Breast epithelium (tissue), 4 donors: ENCODE measurements around the gene ECT2L. TPM values are rescaled to one million over a fixed set of nuclear protein-coding genes. Genes with fewer than 3 reads are reported as not detected.

Experiments used
- DNase-seq, 2 donors: peaks; one replicate each; pipeline ENCODE4 v3.0.0-alpha.2; 2019; ENCODE audit warnings: low spot score in 2 of 2
- H3K27ac ChIP-seq, 2 donors: fragments of 200-600 bp; sonication (generic) in 1 of 2; one replicate each; pipeline ENCODE4 v1.5.1; 2016 to 2019; ENCODE audit warnings: mild to moderate bottlenecking in 1 of 2
- H3K27me3 ChIP-seq, 2 donors: fragments of 200-600 bp; sonication (generic) in 1 of 2; one replicate each; pipeline versions ENCODE4 v1.5.1 to v1.6.0; 2017 to 2019; ENCODE audit warnings: control low read depth in 1 of 2, mild to moderate bottlenecking in 1 of 2
- H3K36me3 ChIP-seq: fragments of 200-600 bp; one replicate; pipeline ENCODE4 v1.5.1; 2019
- H3K4me1 ChIP-seq, 2 donors: fragments of 200-600 bp; sonication (generic); one replicate each; pipeline ENCODE4 v1.5.1; 2016 to 2019; ENCODE audit warnings: control low read depth in 1 of 2
- H3K4me3 ChIP-seq, 3 donors: fragments of 200-600 bp; sonication (generic); 1 replicate in 2 of 3; 2 replicates in 1 of 3; pipeline ENCODE4 v1.5.1; 2016 to 2019; ENCODE audit warnings: mild to moderate bottlenecking in 3 of 3, moderate library complexity in 2 of 3
- H3K9me3 ChIP-seq, 2 donors: fragments of 200-600 bp; sonication (generic) in 1 of 2; one replicate each; pipeline ENCODE4 v1.5.1; 2016 to 2019; ENCODE audit warnings: control low read depth in 1 of 2
- POLR2A ChIP-seq: fragments of 450-650 bp; IDR thresholded peaks from one replicate; pipeline ENCODE4 v1.6.1; 2016; ENCODE audit warnings: antibody characterized with exemption, mild to moderate bottlenecking, moderate library complexity
- POLR2AphosphoS5 ChIP-seq, 3 donors: sonication (generic); formaldehyde crosslinking; IDR thresholded peaks; one replicate each; pipeline ENCODE4 v1.6.1; 2017; ENCODE audit warnings: antibody characterized with exemption in 3 of 3
- intact Hi-C: fragments of 100-400 bp; cut with DNase I; formaldehyde crosslinking; loops from one replicate; pipeline ENCODE4 v1.15.1; 2023; ENCODE audit warnings: low total_unique reads
- total RNA-seq, 3 donors: library from RNA; depleted of rRNA; stranded (reverse); fragments of >200 nt; gene quantifications; one replicate each; pipeline ENCODE4 v1.1.0, GENCODE V29; 2016
- TF ChIP-seq, protein P1 (sequence below), 3 donors: fragments of 450-650 bp; IDR thresholded peaks; one replicate each; pipeline ENCODE4 v1.5.1; 2016 to 2017; ENCODE audit warnings: antibody characterized with exemption in 3 of 3, mild to moderate bottlenecking in 3 of 3, moderate library complexity in 3 of 3

Gene ECT2L
- total RNA-seq, 3 donors from 2014 or later, result 0.15 to 0.33 (median 0.16) TPM

- no peaks in the 10 kb centered on the region for H3K27me3 ChIP-seq
- no peaks in the 10 kb centered on the region for H3K9me3 ChIP-seq
- H3K4me3 ChIP-seq, result no peak overlapping the region
- no peaks in the 10 kb centered on the region for H3K4me1 ChIP-seq
- DNase-seq, result no peak
- TF ChIP-seq, protein P1, sequence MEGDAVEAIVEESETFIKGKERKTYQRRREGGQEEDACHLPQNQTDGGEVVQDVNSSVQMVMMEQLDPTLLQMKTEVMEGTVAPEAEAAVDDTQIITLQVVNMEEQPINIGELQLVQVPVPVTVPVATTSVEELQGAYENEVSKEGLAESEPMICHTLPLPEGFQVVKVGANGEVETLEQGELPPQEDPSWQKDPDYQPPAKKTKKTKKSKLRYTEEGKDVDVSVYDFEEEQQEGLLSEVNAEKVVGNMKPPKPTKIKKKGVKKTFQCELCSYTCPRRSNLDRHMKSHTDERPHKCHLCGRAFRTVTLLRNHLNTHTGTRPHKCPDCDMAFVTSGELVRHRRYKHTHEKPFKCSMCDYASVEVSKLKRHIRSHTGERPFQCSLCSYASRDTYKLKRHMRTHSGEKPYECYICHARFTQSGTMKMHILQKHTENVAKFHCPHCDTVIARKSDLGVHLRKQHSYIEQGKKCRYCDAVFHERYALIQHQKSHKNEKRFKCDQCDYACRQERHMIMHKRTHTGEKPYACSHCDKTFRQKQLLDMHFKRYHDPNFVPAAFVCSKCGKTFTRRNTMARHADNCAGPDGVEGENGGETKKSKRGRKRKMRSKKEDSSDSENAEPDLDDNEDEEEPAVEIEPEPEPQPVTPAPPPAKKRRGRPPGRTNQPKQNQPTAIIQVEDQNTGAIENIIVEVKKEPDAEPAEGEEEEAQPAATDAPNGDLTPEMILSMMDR (IDR thresholded peaks at IDR 0.05), result no peak
- no peak for TF ChIP-seq POLR2AphosphoS5 (IDR thresholded peaks at IDR 0.05)
- TF ChIP-seq POLR2A, result no peak
- no peak overlapping the region for H3K27ac ChIP-seq
- H3K36me3 ChIP-seq, result no peaks in the 10 kb centered on the region
- intact Hi-C loops, result no loop called here
Measured at GRCh38 chr6:138944412-138944811, 148.5 kb downstream of the ECT2L start.

- DNase-seq, result no peak
- TF ChIP-seq POLR2A (no peak), POLR2AphosphoS5 (IDR thresholded peaks at IDR 0.05) (no peak)
- TF ChIP-seq, protein P1 (IDR thresholded peaks at IDR 0.05), result no peak
- Histone ChIP-seq H3K4me1 (no peaks in the 10 kb centered on the region), H3K27me3 (no peaks in the 10 kb centered on the region), H3K27ac (no peak overlapping the region), H3K9me3 (no peaks in the 10 kb centered on the region), H3K4me3 (no peak overlapping the region), H3K36me3 (no peaks in the 10 kb centered on the region)
- intact Hi-C loops, result no loop called here
Measured at GRCh38 chr6:138945354-138945753, 149.5 kb downstream of the ECT2L start.

- Histone ChIP-seq H3K27me3 (no peaks in the 10 kb centered on the region), H3K4me3 (no peak overlapping the region), H3K36me3 (no peaks in the 10 kb centered on the region), H3K27ac (no peak overlapping the region), H3K9me3 (no peaks in the 10 kb centered on the region), H3K4me1 (no peaks in the 10 kb centered on the region)
- intact Hi-C loops, result no loop called here
- TF ChIP-seq POLR2AphosphoS5 (IDR thresholded peaks at IDR 0.05), result no peak
- no peak for TF ChIP-seq POLR2A
- TF ChIP-seq, protein P1 (IDR thresholded peaks at IDR 0.05), result no peak
- no peak for DNase-seq
Measured at GRCh38 chr6:138948004-138948403, 152.1 kb downstream of the ECT2L start.

DNA sequence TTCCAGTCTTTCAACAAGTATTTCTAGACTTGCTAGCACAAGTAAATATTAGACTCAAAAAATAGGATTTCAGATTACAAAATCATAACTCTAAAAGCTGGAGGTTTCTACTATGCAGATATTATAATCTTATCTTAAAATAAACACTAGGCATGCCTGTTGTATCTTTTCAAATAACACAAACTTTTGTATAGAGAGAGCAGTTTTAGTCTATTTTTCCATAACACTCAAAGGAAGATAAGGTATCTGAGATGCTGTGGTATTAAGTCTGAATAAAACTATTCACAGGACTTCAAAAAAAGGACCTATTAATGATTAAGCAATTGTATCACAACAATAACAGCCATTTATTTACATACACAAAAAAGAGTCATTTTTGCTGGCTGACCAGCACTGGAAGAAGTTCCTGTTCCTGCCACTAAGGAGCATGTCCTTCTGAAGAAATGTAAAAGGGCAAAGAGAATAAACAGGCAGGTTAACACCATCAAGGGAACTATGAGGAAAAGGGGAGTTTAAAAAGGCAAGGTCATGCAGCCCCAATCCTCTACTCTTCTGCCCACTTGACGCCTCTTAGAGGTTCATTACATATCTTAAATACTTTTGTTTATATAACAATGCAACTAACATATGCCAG, 152.8 kb downstream of the ECT2L start:
- H3K36me3 ChIP-seq, result no peaks in the 10 kb centered on the region
- intact Hi-C loops, result no loop called here
- H3K27ac ChIP-seq, result no peak overlapping the region

GRCh38 chr6:138953451-138953850, 157.6 kb downstream of the ECT2L start:
- H3K9me3 ChIP-seq, result no peaks in the 10 kb centered on the region
- H3K27ac ChIP-seq, result no peak overlapping the region
- no peaks in the 10 kb centered on the region for H3K4me1 ChIP-seq
- DNase-seq, result no peak
- H3K36me3 ChIP-seq, result no peaks in the 10 kb centered on the region
- TF ChIP-seq POLR2AphosphoS5 (IDR thresholded peaks at IDR 0.05) (no peak), POLR2A (no peak)
- TF ChIP-seq, protein P1 (IDR thresholded peaks at IDR 0.05), result no peak
- no peak overlapping the region for H3K4me3 ChIP-seq
- H3K27me3 ChIP-seq, result no peaks in the 10 kb centered on the region
- intact Hi-C loops, result no loop called here

More for the DNA sequence above, 152.8 kb downstream of the ECT2L start:
- TF ChIP-seq POLR2A (no peak), POLR2AphosphoS5 (IDR thresholded peaks at IDR 0.05) (no peak)
- TF ChIP-seq, protein P1 (IDR thresholded peaks at IDR 0.05), result no peak
- Histone ChIP-seq H3K4me1 (no peaks in the 10 kb centered on the region), H3K27me3 (no peaks in the 10 kb centered on the region), H3K4me3 (no peak overlapping the region), H3K9me3 (no peaks in the 10 kb centered on the region)
- DNase-seq, result no peak

Other genes with a start within 250 kb of the ECT2L start
- gene CCDC28A, start 22.3 kb upstream of the ECT2L start, total RNA-seq, result 10 to 100 TPM; 21.1 to 35.7 (median 23.3) TPM
- 10 to 100 TPM; 40.5 to 79.9 (median 66.5) TPM for gene REPS1, start 192.2 kb downstream of the ECT2L start, total RNA-seq
- 10 to 100 TPM; 10.9 to 26.9 (median 17.4) TPM for gene ABRACL, start 232.7 kb downstream of the ECT2L start, total RNA-seq